ENCODE measurements around the gene SERPINB12.

SERPINB12 gene

GRCh38 chr18:63591725-63592124, 49.6 kb downstream of the SERPINB12 start:
- Histone ChIP-seq H3K36me3 (ENCODE audit: control insufficient read depth in 2 of 2, insufficient read depth in 1 of 2, low read length in 2 of 2) (no peaks in the 10 kb centered on the region), H3K4me1 (ENCODE audit: control insufficient read depth, insufficient read depth, low read length) (no peaks in the 10 kb centered on the region), H3K9me3 (ENCODE audit: control insufficient read depth, insufficient read depth, low read depth, low read length) (no peaks in the 10 kb centered on the region), H3K27ac (ENCODE audit: extremely low read depth, low read depth, low read length) (no peak overlapping the region), H3K4me3 (ENCODE audit: low read depth, low read length) (no peak overlapping the region)
- TF ChIP-seq PBX3 (CRISPR knock-in tag; IDR thresholded peaks at IDR 0.05) (no peak), GLIS2 (tag by site-specific recombination; IDR thresholded peaks at IDR 0.05) (no peak), ZNF302 (tag by site-specific recombination; IDR thresholded peaks at IDR 0.05; ENCODE audit: low read depth) (no peak)
- CTCF ChIA-PET = interaction anchor here (0.6 to 2.3 kb wide), 6 partner anchors 14 to 883 kb away, joined by 3 to 19 read pairs (median 4); no protein-coding TSS in a partner anchor
- POLR2A ChIA-PET = no interaction called here

GRCh38 chr18:63592471-63592870, 50.3 kb downstream of the SERPINB12 start:
- H3K36me3 ChIP-seq (ENCODE audit: control insufficient read depth in 2 of 2, insufficient read depth in 1 of 2, low read length in 2 of 2) = no peaks in the 10 kb centered on the region
- no peaks in the 10 kb centered on the region for H3K4me1 ChIP-seq (ENCODE audit: control insufficient read depth, insufficient read depth, low read length)
- POLR2A ChIA-PET = no interaction called here
- no peaks in the 10 kb centered on the region for H3K9me3 ChIP-seq (ENCODE audit: control insufficient read depth, insufficient read depth, low read depth, low read length)
- CTCF ChIA-PET = interaction anchor here (0.6 to 1.5 kb wide), 4 partner anchors 11 to 403 kb away, joined by 3 to 8 read pairs (median 4); no protein-coding TSS in a partner anchor
- no peak overlapping the region for H3K27ac ChIP-seq (ENCODE audit: extremely low read depth, low read depth, low read length)
- H3K4me3 ChIP-seq (ENCODE audit: low read depth, low read length) = no peak overlapping the region
- TF ChIP-seq PBX3 (CRISPR knock-in tag; IDR thresholded peaks at IDR 0.05) (no peak), ZNF626 (tag by site-specific recombination; IDR thresholded peaks at IDR 0.05) (no peak), KLF7 (tag by site-specific recombination; IDR thresholded peaks at IDR 0.05; ENCODE audit: borderline replicate concordance) (no peak), ZNF16 (tag by site-specific recombination; IDR thresholded peaks at IDR 0.05; ENCODE audit: low read depth) (no peak), ZNF596 (tag by site-specific recombination; IDR thresholded peaks at IDR 0.05) (no peak), HOXC10 (CRISPR knock-in tag; IDR thresholded peaks at IDR 0.05) (no peak), ZNF670 (tag by site-specific recombination; IDR thresholded peaks at IDR 0.05; ENCODE audit: low read depth) (no peak), ZNF623 (tag by site-specific recombination; IDR thresholded peaks at IDR 0.05) (no peak), ZNF48 (tag by site-specific recombination; IDR thresholded peaks at IDR 0.05) (no peak), ZFHX2 (tag by site-specific recombination; conservative IDR thresholded peaks at IDR 0.05) (no peak), ZNF629 (tag by site-specific recombination; IDR thresholded peaks at IDR 0.05) (no peak), ZNF366 (tag by site-specific recombination; conservative IDR thresholded peaks at IDR 0.05) (no peak), ZSCAN16 (tag by site-specific recombination; IDR thresholded peaks at IDR 0.05) (no peak), SCRT1 (tag by site-specific recombination; IDR thresholded peaks at IDR 0.05; ENCODE audit: borderline replicate concordance) (no peak)
- TF ChIP-seq, protein P1, sequence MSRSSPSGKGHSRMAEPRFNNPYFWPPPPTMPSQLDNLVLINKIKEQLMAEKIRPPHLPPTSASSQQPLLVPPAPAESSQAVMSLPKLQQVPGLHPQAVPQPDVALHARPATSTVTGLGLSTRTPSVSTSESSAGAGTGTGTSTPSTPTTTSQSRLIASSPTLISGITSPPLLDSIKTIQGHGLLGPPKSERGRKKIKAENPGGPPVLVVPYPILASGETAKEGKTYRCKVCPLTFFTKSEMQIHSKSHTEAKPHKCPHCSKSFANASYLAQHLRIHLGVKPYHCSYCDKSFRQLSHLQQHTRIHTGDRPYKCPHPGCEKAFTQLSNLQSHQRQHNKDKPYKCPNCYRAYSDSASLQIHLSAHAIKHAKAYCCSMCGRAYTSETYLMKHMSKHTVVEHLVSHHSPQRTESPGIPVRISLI (tag by site-specific recombination; IDR thresholded peaks at IDR 0.05) = no peak

GRCh38 chr18:63596964-63597363, 54.8 kb downstream of the SERPINB12 start:
- Histone ChIP-seq H3K9me3 (ENCODE audit: control insufficient read depth, insufficient read depth, low read depth, low read length) (no peaks in the 10 kb centered on the region), H3K4me1 (ENCODE audit: control insufficient read depth, insufficient read depth, low read length) (no peaks in the 10 kb centered on the region), H3K27ac (ENCODE audit: extremely low read depth, low read depth, low read length) (no peak overlapping the region), H3K4me3 (ENCODE audit: low read depth, low read length) (no peak overlapping the region), H3K36me3 (ENCODE audit: control insufficient read depth in 2 of 2, insufficient read depth in 1 of 2, low read length in 2 of 2) (no peaks in the 10 kb centered on the region)
- POLR2A ChIA-PET = no interaction called here
- CTCF ChIA-PET = interaction anchor here (1.2 kb wide), 1 partner anchor 19 kb away, joined by 4 read pairs; no protein-coding TSS in a partner anchor
- TF ChIP-seq PRDM2 (tag by site-specific recombination; IDR thresholded peaks at IDR 0.05; ENCODE audit: borderline replicate concordance) (no peak), GLIS1 (tag by site-specific recombination; IDR thresholded peaks at IDR 0.05) (no peak), ZNF10 (tag by site-specific recombination; IDR thresholded peaks at IDR 0.05) (no peak), YY1 (tag by site-specific recombination; IDR thresholded peaks at IDR 0.05) (no peak)
- TF ChIP-seq, protein P2, sequence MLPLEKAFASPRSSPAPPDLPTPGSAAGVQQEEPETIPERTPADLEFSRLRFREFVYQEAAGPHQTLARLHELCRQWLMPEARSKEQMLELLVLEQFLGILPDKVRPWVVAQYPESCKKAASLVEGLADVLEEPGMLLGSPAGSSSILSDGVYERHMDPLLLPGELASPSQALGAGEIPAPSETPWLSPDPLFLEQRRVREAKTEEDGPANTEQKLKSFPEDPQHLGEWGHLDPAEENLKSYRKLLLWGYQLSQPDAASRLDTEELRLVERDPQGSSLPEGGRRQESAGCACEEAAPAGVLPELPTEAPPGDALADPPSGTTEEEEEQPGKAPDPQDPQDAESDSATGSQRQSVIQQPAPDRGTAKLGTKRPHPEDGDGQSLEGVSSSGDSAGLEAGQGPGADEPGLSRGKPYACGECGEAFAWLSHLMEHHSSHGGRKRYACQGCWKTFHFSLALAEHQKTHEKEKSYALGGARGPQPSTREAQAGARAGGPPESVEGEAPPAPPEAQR (tag by site-specific recombination; IDR thresholded peaks at IDR 0.05) = no peak

Data from HEK293 (cell line).